ENCODE results near the gene ICAM4. TPM values are rescaled to one million over a fixed set of nuclear protein-coding genes. Genes with fewer than 3 reads are reported as not detected.
"Not testable (repeated sequence)": the region's sequence is repeated elsewhere in the genome, so short reads cannot be mapped to it uniquely, and the experiment has no call there.

ICAM4 gene
- total RNA-seq, 1 donor from 2014 or later, result 0.40 TPM

DNA sequence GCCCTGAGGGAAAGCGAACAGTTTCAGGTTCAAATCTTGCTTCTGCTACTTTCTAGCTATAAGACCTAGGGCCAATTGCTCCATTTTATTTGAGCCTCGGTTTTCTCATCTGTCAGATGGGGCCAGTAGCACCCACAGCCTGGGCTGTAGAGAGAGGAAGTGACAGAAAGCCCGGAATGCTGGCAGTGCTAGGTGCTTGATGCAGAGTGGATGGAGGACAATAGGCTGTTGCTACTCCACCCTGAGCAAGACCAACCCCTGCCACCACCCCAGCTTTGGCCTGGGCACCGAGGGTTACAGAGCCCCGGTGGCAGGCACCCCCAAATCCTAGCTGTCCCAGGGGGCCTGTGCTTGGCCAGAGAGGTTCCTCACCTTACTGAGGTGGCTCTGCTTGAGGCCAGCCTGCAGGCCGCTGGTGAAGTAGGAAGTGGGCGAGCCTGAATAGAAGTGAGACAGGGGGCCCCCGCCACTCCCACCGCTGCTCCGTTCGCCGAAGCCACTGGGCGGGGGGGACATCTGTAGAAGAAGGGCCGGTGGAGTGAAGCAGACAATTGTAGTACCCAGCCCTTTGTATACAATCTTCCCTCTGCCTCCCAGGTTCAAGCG lies 31.2 kb downstream of the ICAM4 start:
- no peak for DNase-seq (ENCODE audit: low read depth, low spot score)

DNA sequence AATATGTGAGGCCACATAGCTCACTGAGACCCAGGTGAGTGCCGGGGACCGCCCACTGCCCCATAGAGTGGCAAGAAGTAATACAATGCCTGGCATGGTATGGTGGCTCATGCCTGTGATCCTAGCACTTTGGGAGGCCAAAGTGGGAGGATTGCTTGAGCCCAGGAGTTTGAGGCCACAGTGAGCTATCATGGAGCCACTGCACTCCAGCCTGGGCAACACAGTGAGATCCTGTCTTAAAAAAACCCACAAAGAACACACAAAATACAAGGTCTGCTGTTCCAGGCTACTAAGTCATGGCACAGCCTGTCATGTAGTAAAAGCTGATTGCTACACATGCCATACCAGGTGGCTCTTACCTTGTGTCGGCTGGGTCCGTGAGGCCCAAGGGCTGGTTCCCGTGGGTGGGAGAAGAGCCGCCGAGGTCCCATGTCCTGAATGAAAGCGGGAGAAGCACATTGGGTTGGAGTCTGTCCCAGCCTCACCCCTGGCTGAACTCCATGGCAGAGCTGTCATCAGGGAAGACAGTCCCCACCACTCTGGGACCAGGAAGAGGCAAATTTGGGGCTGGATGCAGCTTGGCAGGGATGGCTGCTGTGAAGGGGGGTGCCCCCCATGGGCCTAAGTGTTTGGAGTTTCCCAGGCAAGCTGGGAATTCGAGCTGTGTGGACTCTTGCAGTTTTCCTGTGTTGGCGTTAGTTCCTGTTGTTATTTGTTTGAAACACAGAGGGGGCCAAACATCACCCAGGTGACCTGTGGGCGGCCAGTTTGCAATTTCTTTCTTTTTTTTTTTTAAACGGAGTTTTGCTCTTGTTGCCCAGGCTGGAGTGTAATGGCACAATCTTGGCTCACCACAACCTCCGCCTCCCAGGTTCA lies 32.3 kb downstream of the ICAM4 start:
- DNase-seq (ENCODE audit: low read depth, low spot score), result no peak

DNA sequence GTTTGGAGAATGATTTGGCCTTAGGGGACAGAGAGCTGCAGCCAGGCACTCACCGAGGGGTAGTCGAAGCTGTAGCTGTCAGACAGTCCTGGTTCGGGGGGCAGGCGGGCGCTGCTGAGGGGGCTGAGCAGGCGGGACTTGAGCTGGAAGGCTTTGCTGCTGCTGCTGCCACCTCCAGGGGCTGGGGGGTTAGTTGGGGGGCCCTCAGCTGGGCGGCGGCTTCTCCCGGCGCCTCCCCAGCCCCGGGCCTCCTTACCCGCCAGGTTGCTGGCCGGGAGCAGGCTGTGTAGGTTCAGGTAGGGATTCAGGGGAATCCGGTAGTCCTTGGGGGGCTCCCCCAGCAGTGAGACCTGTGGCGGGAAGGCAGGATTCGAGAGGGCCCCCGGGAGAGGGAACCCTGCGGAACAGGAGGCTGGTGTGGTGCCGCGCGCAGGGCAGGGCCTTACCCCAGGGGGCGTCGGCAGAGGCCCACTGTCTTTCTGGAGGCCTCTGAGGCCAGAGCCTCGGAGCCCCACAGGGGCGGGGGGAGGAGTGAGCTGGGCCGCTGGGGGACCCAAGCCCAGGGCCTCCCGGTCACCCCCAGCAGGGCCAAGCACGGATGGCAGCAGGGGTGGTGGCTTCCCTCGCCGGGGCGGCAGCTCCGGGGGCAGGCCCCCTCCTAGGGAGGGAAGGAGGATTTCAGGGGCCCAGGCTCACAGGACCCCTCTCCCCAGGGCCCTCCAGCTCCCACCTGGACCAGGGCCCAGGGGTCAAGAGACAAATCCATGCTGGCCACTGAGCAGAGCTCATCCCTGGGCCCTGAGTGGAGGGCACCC lies 34.1 kb downstream of the ICAM4 start:
- DNase-seq (ENCODE audit: low read depth, low spot score), result no peak

DNA sequence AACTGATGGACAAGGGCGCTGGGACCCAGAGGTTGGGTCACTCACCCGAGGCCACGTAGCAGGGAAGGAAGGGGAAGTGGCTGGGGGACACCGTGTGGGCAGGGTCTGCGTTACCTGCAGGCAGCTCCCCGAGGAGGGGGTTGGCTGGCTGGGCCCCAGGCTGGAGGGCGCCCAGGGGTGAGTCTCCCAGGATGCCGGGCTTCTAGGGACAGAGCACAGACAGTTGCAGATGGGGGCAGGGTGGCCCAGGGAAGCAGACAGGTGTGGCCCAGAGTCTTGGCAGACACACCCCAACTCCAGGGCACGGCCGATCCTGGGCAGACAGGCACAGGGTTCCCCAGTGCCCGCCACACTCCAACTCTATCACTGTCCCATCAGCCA lies 34.7 kb downstream of the ICAM4 start:
- DNase-seq (ENCODE audit: low read depth, low spot score), result no peak

DNA sequence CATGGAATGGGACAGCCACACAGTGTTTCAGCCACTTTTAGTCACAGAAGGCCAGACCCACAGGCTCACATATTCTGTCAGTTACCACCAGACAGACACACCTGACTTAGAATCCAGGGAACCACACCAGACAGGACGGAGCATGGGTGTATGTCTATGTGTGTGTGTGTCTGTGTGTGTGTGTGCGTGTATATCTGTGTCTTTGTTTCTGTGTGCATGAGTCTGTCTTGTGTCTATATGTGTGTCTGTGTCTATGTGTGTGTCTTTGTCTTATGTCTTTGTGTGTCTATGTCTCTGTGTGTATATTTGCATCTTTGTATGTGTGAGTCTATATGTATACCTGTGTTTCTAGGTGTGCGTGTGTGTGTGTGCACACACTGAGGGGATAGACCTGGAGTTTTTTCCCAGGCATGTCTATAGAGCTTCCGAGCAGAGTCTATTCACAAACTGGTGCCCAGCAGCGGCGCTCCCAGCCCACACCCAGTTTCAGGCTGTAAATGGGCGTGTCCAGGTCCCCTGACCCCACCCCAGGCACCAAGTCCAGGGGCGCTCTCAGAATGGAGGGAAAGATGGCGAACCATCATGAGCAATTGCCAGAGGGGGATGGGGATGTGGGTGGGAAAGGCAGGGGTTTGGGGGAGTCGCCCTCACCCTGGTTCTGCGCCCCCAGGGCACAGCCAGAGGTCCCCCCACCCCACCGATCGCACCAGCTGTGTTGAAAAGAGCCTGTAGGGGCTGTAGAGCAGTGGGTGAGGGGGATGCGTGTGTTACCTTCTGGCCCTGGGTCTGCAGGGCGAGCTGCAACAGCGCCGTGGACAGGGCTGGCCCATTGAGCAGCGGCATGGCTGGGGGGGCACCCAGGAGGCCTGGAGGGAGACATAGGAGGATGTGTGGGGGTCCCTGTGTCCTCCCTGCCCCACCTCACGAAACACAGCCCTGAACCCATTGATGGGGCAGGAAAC lies 35.4 kb downstream of the ICAM4 start:
- no peak for DNase-seq (ENCODE audit: low read depth, low spot score)

DNA sequence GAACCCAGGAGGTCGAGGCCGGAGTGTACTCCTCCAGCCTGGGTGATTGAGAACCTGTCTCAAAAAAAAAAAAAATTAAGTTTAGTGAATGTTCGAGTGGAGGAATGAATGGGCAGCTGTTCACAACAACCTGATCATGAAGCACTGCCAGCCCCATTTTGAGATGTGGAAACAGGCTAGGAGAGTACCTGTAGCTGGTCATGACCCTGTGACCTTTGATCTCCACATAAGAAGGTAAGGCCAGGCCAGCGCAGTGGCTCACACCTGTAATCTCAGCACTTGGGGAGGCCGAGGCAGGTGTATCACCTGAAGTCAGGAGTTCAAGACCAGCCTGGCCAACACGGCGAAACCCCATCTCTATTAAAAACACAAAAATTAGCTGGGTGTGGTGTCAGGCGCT lies 39.0 kb downstream of the ICAM4 start:
- DNase-seq (ENCODE audit: low read depth, low spot score), result no peak

DNA sequence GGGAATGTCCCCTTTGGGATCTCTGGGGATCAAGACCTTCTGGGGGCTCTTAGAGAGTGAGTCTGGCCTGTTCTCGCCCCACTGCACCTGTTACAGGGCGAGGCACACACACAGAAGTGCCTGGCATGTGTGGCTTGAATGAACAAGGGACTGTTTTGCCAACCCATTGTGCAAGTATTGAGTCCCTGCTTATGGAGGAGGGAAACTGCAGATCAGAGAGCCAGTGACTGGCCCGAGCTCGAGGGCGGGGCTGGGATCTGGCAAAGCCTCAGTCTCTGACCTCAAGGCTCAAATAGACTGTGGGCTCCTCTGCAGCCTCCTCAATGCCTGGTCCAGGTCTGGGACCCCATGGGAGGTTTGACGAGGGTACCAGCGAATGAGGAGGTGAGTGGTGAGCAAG lies 41.0 kb downstream of the ICAM4 start:
- DNase-seq (ENCODE audit: low read depth, low spot score), result no peak

DNA sequence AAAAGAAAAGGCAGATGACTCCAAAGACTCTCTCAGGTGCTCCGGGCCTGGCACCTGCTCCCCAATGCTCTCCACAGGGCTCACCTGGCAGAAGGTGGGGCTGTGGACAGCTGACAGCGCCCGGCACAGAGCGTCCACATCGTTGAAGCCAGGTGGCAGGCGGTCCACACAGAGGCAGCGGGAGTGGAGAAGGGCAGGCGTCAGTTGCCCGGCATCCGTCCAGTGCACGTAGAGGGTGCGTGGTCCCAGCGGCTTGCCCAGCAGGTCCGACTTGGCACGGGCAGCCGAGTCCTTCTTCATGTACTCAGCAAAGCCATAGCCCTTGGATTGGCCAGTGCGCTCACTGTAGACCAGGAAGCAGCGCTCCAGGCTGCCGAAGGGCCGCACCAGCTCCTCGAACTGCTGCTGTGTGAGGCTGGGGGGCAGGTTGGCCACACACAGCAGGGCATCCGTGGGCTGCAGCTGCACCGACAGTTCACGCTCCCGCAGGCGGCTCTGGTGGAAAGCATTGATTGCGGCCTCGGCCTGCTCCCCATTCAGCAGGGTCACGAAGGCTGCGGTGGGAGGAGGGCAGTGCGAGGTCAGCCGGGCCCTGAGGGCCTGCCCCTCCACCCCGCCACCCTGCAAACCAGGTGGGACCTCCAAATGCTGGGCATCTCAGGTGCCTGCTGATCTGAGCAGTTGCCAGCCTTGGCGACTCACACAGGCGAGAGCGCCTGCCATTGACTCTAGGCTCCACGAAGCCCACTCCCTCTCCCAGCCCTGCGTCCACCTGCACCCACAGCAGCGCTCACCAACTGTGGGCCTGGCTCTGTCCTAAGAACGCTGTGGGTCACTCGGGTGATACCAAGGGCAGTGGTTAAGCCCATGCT lies 42.0 kb downstream of the ICAM4 start:
- DNase-seq (ENCODE audit: low read depth, low spot score), result no peak

DNA sequence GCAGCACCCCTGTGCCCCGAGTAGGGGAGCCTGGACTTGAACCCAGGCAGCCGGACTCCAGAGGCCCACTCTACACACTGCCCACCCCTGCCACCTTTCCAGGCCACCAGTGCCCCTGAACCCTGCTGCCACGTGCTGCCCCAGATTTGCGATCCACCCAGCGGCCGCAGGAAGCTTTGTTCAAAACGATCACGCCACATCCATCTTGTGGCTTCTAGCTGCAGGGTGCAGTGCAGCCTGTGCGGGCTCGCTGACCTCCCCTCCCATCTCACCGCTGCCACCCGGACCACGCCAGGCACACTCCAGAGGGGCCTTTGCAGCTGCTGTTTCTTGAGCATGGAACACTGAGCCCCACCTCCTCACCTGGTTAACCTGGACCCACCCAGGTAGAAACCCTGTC lies 42.8 kb downstream of the ICAM4 start:
- no peak for DNase-seq (ENCODE audit: low read depth, low spot score)

DNA sequence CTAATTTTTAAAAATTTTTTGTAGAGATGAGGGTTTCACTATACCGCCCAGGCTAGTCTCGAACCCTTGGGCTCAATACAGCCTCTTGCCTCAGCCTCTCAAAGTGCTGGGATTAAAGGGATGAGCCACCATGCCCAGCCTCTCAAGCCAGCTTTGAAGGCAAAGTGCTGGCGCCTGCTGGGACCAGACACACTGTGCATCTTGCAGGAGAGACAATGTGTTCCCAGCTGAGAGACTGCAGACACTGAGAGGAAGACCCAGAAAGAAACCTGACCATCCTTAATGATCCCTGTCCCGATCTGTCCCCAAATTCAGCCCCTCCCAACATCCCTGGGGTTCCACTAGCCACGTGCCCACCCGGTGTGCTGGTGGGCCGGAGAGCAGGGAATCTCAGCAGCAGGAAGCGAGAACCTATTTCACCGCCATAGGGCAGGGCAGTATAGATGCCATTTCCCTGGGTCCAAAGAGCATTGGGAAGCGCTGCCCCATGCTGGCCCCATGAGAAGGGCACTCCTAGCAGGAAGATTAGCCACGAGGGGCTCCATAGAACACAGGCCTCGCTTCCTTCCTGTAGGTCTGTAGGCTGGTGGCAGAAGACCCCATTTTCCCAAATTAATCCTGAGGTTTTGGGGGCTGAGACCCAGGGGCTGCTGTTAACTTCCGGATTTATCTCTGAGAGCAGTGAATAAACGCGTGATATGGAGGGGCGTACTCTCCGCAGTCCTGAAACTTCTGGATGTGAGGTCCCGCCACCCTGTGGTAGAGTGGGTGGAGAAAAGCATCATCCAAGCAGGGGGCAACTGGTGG lies 45.6 kb downstream of the ICAM4 start:
- DNase-seq (ENCODE audit: low read depth, low spot score), result no peak

DNA sequence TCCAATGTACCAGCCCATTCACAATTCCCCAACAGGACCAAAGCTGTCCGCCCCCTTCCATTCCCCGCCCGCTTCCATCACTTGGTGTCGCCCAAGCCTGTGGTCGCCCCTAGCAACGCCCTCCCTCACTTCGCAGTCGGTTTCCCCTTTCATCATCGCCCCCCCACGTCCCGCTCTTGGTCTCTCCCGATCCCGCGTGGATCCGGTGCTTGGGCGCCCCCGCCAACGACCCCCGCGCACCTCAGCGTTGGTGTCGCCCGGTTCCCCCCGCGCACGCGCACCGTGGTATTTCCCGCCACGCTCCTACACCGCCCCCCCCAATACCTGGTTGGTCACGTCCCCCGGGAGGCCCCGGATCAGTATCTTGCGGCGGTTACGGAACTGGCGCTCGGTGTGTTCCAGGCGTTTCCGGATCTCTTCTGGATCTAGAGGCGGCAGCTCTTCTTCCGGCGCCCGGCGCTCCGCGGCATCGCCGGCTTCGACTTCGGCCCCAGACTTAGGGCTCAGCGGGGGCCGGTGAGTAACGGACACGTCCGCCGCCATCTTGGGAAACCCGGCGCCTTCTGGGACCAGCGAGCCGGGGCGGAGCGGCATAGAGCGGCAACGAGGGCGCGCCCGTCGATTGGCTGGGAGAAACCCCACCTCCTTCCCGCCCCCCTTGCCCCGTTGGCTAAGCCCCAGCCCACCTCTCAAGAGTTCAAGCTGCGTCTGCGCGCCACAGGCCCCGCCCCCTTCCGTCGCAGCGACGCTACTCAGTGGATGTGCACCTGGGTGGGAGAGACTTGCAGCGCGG lies 46.4 kb downstream of the ICAM4 start, which contains the start of gene RAVER1:
Gene RAVER1 (minus strand): TSS at position 565 of the 793 bp plus-strand sequence. CDS start 22 bp downstream, at position 543.
- peak; percentile 92 for DNase-seq (ENCODE audit: low read depth, low spot score)

DNA sequence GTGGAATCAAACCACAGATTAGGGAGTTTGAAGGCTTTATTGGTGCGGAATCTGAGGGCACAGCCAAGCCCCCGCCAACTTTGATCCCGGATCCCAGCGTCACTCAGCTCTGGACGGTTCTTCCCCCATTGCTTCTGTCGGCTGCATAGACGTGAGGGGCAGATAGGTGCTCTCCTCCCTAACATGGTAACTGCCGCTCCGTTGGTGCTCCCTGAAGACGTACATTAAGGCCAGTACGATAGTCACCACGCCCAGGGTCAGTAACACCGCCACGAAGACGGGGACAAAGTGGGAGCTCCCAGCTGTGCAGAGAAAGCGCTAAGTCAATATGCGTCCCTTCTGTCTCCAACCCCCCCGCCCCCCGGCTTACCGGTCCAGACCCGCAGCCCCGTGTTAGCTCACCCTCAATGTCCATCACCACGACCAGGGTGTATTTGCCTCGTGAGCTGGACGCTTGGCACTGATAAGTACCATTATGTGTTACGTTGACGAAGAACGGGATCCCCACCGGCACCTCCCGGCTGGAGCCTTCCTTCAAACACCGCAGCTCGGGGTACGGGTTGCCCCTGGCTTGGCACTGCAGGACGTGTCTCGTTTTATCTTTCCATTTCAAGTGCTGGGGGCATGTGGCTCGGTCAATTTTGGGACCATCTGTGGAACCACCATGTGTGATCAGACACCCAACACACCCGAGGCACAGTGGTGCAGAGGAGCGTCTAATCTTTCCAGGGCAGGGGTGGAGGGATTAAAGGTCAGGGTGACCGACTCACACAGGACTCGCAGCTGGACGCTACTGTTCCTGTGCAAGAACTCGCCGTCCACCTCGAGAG lies 47.2 kb downstream of the ICAM4 start:
- DNase-seq (ENCODE audit: low read depth, low spot score), result no peak

DNA sequence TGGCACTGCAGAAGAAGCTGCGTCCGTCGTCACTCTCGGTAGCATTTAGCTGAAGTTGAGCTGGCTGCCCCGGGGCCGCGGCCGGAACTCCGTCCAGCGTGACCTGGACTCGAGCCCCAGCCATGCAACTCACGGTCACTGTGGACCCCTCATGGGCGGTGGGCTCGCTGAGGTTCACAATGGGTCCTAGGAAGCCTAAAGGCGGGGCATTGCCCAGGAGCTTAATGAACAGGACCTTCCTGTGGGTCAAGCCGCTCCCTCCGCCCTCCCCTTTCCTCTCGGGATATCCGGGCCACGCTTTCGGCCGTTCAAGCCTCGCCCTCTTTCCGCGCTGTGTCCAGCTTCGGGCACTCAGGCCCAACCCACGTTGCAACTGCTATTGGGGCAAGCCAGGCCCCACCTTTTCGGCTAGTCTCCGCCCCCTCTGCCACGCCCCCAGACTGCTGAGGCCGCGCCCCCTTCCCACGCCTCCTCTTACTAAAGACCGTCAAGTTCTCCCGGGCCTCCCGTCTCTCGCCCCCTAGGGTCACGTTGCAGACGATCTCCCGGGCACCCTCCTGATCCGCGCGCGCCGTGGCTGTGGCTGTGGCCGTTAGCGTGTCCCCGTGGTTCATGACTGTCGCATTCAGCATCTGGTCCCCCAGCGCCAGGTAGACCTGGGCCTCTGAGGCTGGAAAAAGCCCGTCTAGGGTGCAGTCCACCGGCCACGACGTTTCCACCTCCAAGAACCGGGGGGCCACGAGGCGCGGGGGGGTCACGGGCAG lies 48.0 kb downstream of the ICAM4 start:
- DNase-seq (ENCODE audit: low read depth, low spot score), result peak; percentile 84

DNA sequence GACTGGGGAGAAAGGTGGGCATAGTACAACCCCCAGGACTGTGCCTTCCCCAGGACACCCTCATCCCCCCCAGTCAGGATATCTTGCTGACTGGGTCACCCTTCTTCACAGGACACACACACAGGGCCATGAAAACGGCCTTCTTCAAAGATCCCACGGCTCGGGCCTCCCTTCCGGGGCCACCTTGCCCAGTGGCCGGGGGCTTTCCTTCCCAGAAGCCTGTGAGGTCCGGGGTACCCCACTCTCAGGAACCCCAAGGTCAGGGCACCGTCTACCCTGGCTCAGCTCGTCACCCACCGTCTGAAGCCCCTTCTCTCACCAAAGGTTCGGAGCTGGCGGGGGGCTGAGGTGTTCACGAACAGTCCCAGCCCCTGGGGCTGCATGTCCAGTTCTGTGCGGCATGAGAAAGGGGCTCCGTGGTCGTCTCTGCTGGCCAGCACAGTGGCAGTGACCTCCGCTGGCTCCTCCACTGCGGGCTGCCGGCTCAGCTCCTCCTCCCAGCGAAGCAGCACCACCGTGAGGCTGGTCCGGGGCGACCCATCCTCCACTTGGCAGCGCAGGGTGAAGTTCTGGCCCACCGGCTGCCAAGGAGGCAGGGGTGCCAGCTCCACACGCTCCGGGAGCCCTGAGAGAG lies 48.7 kb downstream of the ICAM4 start:
- no peak for DNase-seq (ENCODE audit: low read depth, low spot score)

DNA sequence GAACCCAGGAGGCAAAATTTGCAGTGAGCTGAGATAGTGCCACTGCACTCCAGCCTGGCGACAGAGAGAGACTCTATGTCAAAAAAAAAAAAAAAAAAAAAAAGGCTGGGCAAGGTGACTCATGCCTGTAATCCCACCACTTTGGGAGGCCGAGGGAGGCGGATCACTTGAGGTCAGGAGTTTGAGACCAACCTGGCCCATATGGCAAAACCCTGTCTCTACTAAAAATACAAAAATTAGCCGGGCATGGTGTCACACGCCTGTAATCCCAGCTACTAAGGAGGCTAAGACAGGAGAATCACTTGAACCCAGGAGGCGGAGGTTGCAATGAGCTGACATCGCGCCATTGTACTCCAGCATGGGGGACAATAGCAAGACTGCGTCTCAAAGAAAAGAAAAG lies 50.0 kb downstream of the ICAM4 start:
- not testable (repeated sequence) for DNase-seq (ENCODE audit: low read depth, low spot score)

Data from pulmonary artery endothelial cell (primary cell).